GM21447 (cell line): ENCODE results near the gene TDRD6.
"Not testable (repeated sequence)": the region's sequence is repeated elsewhere in the genome, so short reads cannot be mapped to it uniquely, and the experiment has no call there.

ENCODE experiments used
- ATAC-seq: cut with Tn5 transposase; IDR thresholded peaks from one replicate; pipeline ENCODE4 v1.9.1; 2021; ENCODE audit not compliant: unreplicated experiment

TDRD6 gene, protein sequence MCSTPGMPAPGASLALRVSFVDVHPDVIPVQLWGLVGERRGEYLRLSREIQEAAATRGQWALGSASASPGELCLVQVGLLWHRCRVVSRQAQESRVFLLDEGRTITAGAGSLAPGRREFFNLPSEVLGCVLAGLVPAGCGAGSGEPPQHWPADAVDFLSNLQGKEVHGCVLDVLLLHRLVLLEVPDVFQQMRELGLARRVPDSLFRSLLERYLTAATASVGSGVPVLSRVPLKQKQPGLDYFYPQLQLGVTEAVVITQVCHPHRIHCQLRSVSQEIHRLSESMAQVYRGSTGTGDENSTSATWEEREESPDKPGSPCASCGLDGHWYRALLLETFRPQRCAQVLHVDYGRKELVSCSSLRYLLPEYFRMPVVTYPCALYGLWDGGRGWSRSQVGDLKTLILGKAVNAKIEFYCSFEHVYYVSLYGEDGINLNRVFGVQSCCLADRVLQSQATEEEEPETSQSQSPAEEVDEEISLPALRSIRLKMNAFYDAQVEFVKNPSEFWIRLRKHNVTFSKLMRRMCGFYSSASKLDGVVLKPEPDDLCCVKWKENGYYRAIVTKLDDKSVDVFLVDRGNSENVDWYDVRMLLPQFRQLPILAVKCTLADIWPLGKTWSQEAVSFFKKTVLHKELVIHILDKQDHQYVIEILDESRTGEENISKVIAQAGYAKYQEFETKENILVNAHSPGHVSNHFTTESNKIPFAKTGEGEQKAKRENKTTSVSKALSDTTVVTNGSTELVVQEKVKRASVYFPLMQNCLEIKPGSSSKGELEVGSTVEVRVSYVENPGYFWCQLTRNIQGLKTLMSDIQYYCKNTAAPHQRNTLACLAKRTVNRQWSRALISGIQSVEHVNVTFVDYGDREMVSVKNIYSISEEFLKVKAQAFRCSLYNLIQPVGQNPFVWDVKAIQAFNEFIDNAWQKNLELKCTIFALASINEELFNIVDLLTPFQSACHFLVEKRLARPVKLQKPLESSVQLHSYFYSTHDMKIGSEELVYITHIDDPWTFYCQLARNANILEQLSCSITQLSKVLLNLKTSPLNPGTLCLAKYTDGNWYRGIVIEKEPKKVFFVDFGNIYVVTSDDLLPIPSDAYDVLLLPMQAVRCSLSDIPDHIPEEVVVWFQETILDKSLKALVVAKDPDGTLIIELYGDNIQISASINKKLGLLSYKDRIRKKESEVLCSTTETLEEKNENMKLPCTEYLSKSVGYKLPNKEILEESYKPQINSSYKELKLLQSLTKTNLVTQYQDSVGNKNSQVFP (N-terminal part only)

DNA sequence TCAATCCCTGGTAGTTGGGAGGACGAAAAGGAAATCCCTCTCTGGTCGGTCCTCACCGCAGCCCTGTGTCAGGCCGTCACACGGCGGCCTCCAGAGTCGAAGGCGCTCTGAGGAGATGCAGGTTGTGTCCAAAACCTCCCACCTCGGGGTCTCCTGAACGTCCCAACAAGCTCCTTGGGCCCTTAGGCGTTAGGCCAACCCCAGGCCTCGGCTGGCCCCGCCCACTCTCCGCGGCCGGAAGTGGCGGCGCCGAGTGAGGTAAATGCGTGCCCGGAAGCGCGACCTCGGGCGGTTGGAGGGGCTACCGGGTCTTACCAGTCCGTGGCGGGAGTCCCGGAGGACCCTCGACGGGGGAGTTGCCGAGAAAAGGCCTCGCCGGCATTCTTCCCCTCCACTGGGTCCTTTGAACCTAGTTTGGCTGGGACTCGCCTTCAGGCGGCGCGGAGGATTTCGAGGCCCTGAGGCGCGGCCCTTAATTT, at the start of gene TDRD6:
TDRD6 (plus strand) TSS at position 267 of the 479 bp plus-strand sequence. CDS start 244 bp downstream, outside the sequence.
- ATAC-seq: no peak

DNA sequence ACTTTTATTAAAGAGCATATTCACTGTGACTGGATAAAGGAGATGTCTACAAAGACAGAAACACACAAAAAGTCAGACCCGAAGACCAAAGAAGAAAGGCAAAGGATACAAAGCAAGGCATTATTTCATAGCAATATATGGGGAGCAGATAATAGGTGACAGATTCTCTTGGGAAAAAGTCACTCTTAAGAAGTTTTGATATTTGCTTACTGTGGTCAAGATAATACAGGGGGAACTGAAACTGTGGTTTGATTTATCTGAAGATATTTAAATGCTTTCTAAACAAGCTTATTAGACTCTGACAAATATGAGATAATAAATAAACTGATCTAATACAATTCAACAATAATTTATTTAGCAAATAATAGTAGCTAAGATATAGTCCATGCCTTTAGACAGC, 49.8 kb upstream of the TDRD6 start:
- ATAC-seq: no peak

DNA sequence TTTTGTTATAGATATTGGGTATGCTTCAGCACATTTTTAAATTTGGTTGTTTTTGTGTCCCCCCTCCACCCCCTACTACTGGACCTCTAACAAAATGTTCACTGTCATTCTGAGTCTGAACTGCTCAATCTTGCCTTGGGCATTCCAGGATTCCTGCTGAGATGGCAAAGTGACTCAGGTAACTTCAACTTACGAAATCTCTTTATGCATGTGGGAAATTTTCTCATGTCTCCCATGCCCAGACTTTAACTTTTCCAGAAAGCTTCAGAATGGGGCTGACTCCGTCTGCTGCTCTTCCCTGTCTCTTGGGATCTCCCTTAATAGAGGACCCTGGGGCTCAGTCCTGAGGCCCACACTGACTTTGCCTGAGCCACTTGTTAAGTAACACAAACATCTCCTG, 49.0 kb upstream of the TDRD6 start:
- no peak for ATAC-seq

DNA sequence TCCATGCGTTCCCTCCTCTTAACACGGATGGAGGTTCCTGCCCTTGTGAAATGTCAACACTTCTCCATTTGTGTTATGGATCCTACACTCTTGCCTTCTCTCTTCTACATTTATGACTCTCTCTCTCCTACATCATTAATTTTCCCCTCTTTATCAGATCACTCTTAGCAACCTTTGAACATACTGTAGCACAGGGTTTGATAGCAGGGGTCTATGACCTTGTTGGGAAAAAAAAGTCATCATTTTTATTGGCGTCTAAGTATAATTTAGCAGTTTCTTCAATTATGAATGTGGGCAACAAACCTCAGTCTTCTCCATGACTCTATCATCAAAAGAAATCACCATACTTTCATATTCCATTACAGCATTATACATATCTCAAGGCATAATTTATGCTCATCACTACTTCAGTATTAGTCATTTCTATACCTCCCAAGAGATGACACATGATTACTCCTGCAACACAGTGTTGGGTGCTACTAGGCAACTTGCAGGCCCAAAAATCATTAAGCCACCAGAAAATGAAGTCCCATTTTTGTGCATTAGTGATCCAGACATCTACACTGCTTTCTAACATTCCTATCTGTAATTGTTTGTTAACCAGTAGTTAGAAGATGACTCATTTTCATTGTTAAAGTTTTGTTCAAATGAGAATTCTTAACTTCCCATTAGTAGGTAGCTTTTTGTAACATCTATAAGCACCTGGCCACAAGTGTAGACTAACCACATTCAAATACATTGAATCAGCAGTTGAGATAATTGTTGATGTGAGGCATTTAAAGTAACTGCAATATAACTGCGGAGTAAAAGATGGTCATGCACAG, 44.5 kb upstream of the TDRD6 start:
- ATAC-seq: no peak

DNA sequence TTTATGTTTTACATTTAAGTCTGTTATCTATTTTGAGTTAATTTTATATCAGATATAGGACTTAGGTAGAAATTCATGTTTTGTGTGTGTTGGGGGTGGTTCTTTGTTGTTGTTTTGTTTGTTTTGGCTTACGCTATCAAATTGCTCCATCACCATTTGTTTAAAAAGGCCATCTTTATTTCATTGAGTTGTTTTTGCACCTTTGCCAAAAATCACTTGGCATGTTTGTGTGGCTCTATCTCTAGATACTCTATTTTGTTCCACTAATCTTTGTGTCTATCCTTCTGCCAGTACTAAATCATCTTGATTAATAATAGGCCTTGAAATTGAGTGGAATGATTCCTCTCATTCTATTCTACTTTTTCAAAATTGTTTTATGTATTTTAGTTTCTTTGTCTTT, 42.4 kb upstream of the TDRD6 start:
- ATAC-seq: no peak

DNA sequence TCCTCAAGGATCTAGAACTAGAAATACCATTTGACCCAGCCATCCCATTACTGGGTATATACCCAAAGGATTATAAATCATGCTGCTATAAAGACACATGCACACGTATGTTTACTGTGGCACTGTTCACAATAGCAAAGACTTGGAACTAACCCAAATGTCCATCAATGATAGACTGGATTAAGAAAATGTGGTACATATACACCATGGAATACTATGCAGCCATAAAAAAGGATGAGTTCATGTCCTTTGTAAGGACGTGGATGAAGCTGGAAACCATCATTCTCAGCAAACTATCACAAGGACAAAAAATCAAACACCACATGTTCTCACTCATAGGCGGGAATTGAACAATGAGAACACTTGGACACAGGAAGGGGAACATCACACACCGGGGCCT, 39.6 kb upstream of the TDRD6 start:
- ATAC-seq: not testable (repeated sequence)

DNA sequence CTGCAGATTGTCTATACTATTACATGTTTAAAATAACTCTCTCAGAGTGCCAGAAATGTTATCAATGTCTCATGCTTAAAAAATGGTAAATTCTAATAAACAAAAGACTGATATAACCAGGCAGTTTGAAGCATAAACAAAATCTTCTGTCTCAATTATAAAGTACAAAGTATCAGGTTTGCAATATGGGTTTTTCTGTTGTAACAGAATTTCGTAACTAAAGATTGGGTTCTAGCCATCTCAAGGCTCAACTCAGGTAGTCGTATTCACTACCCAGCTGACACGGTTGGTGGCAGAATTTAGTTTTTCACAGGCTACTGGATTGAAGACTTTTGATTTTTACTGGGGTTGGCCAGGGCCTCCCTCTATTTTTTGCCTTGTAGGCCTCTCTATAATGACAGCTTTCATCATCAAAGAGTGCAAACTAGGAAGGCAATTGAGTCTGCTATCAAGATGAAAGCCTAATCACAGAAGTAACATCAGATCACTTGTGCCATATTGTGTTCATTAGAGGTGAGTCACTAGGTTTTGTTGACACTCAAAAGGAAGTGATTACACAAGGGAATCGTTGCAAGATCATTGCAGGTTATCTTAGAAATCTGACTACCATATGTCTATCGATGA, 38.7 kb upstream of the TDRD6 start:
- no peak for ATAC-seq

DNA sequence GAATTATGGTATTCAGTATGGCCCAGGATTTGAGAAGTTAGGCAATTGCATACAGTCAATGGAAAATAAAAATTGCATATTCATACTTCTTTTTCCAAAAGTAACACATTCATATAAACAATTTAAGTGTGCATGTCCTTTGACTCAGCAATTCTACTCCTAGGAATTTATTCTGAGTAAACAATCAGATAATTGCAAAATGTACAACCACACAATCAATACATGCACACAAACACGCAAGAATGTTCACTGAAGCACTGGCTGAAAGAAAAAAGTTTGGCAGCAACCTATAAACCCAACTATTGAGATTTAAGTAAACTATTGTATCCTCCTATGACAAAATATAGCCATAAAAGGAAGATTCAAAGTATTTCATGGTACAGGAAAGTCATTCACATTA, 36.7 kb upstream of the TDRD6 start:
- ATAC-seq: no peak

DNA sequence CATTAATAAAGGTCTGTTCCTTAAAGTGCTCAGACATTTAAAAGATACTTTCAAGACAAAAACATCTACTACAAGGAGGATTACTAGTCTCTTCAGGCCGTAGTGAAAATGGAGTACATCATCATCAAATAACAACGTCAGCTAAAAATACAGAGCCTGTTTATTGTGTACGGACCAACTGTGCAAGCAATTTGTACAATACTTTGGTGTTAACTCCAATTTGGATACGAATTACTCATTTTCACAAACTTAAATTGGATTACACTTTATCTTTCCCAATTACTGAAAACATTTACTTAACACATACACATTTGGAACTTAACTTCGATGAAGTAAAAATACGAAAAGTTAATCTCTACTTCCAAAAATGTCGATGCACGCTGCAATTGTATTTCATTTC, 35.9 kb upstream of the TDRD6 start:
- no peak for ATAC-seq

DNA sequence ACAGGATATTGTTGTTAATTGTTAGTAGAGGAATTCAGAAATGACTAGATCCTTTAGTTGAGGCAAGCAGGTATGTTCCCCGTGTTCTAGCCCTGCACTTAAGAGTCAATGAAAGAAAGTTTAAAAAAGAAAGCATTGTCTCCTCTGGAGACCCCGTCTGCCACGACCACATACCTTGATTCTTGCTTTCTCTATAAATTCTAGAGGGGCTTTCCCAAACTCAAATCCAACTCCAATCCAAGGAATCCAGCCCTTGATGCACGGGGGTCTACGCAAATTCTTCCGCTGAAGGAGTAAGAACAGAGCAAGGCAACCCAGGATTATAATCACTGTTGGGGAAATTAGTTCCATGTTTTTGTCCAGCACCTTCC, 35.5 kb upstream of the TDRD6 start:
- no peak for ATAC-seq

DNA sequence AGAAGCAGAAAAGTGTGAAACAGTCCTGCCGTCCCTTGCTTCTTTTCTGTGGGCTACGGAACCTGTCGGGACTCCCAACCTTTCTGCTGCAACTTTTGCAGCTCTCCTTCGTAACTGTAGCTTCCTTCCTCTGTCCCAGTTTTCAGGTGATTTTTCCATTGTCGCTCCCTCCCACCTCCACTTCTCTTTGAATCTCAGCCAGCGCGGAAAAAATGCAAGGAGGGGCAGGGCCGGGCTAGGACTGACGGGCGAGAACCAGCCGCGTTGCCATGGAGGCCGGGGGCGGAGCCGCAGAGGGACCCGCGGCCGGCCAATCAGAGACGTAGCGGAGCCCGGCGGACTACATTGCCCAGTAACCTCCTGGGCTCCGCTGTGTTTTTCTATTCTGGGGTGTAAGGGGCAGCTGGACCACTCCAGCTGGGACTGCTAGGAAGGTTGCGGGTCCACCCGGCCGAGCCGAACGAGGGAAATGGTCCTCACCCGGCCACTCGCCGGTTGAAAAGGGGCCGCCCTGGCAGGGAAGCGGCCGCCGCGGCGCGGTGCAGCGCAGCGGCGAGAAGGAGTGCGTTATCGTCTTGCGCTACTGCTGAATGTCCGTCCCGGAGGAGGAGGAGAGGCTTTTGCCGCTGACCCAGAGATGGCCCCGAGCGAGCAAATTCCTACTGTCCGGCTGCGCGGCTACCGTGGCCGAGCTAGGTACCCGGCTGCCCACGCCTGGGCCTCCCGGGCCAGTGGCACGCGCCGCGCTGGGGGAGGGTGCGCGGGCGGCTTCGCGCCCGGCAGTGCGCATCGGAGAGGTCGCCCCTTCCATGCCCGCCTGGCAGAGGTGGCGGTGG, 34.9 kb upstream of the TDRD6 start, which contains the start of the genes CYP39A1 and SLC25A27:
CYP39A1 (minus strand) TSS at position 216 of the 836 bp plus-strand sequence. CDS start 236 bp downstream, outside the sequence.
SLC25A27 (plus strand) TSS at position 373 of the 836 bp plus-strand sequence; CDS start at position 591, 218 bp downstream.
- ATAC-seq: peak; percentile 100

DNA sequence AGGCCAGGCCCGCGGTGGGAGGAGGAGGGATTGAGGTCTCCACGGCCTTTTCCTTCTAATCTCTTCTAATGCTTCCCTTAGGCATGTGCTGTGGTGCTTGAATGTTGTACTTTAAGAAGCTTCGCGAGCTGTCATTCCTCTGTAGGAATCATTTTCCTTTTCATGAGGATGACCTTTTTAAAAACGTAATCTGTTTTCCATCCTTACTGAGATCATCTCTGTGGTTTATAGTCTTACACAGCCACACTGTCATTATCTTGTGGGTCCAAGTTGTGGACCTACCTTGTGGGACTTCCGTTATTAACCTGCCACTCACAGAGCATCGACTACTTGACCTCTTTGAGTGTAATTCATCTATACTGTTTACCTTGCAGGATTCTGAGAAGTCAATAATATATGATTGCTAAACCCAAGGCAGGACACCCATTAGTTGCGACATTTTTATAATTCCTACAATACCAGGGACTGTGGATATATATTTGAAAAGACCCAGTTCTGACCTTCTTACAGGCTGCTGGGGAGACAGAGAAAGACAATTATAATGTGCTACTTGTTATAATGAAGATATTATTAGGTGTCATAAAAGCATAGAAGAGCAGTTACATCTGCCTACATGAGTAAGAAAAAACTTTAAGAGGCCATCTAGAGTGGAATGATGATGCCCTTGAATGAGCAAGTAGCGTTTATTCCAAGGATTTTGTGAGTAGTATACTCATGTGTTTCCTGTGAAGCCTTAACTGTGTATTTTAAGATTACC, 34.1 kb upstream of the TDRD6 start:
- no peak for ATAC-seq

DNA sequence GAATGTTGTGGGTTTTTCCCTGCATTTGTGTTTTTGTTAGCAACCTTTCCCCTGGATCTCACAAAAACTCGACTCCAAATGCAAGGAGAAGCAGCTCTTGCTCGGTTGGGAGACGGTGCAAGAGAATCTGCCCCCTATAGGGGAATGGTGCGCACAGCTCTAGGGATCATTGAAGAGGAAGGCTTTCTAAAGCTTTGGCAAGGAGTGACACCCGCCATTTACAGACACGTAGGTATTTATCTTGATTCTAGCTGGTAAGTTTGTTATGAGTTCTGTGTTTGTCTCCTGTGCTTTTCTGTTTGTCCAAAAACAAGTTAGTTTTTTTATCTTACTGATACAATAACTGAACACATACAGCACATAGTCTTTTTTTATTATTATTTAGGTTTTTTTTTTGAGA, 31.9 kb upstream of the TDRD6 start:
- no peak for ATAC-seq

DNA sequence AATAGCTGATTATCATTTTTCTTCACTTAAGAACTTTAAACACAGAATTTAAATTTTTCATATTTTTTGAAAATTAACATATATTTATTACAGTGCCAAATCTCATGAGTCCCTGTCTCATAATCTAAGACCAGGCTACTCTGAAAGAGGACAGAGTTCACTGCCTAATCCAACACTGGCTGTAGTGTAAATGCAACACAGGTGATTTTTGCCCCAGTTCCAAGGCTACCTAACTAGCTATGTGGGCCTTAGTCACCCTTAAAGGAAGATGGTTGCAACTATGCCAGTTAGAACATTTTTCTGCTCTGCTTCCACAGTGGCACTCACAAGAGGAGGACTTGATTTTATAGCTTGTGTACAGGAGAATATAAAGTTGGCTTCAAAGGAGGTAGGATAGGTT, 30.0 kb upstream of the TDRD6 start:
- no peak for ATAC-seq

DNA sequence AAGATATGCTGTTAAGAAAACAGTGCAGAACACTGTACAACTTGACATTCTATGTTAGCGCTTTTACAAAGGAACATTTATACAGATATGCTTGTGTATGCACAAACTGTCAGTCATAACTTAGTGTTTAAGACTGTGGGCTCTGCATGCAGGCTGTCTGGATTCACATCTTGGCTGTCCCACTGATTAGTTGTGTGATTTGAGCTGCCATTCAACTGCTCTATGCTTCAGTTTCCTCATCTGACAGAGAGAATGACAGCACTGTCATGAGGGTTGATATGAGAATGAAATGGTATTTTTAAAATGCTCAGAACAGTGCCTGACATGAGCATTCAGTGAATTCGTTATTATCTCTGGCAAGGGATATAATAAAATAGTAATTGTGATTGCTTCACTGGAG, 26.2 kb upstream of the TDRD6 start:
- ATAC-seq: no peak

DNA sequence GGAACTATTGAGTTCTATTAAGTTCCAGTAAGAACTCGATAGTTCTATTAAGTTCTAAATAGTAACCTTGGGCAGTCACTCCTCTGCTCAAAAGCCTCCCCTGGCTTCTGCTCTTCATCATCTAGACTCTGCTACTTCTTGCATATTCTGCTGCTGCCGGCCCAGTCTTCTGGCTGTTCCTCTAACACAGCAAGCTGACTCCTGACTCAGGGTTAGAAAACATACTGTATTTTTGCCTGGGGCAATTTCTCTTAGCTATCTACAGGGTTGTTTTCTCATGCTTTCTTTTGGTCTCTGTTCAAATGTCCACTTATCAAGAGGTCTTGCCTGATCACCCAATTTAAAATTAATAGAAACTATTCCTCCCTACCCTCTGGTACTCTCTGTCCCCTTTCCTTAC, 20.3 kb upstream of the TDRD6 start:
- no peak for ATAC-seq

DNA sequence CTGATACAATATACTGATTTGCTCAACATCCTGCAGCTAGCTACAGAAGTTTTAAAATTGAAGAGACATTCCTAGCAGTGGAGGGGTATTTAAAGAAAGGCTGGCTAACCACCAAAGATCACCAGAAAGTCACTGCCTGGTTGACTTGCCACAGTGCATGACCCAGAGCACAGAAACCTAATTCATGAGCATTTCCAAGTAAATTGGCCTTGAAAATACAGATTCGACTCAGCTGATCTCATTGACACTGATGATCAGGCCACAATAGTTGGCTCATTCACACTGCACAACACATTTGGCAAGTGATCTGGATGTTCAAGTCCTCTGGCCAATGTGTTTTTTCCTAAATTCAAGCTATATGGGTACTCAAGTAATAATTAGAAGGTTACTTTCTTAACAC, 13.3 kb upstream of the TDRD6 start:
- no peak for ATAC-seq
